ENCODE results near the gene ADORA1. TPM values are rescaled to one million over a fixed set of nuclear protein-coding genes. Genes with fewer than 3 reads are reported as not detected.

The ADORA1 gene
- total RNA-seq, 1 donor from 2014 or later = 7.3 TPM

GRCh38 chr1:203173011-203173555, 45.6 kb downstream of the ADORA1 start:
- DNase-seq (ENCODE audit: low spot score) = no peak

- no peak for DNase-seq (ENCODE audit: low spot score)
Measured at GRCh38 chr1:203173566-203173965, 46.0 kb downstream of the ADORA1 start.

- no peak for DNase-seq (ENCODE audit: low spot score)
Measured at GRCh38 chr1:203174324-203174985, 46.9 kb downstream of the ADORA1 start.

- no peak for DNase-seq (ENCODE audit: low spot score)
Measured at GRCh38 chr1:203175237-203175826, 47.8 kb downstream of the ADORA1 start, which contains the start of gene MYBPH. TSS of gene MYBPH (minus strand) at chr1:203175826. CDS start at chr1:203175755, 71 bp downstream.

GRCh38 chr1:203175827-203176241, 48.3 kb downstream of the ADORA1 start:
- no peak for DNase-seq (ENCODE audit: low spot score)

GRCh38 chr1:203176273-203177035, 48.9 kb downstream of the ADORA1 start:
- no peak for DNase-seq (ENCODE audit: low spot score)

- no peak for DNase-seq (ENCODE audit: low spot score)
Measured at GRCh38 chr1:203177036-203177405, 49.5 kb downstream of the ADORA1 start.

- no peak for DNase-seq (ENCODE audit: low spot score)
Measured at GRCh38 chr1:203177470-203178039, 50.0 kb downstream of the ADORA1 start.

- DNase-seq (ENCODE audit: low spot score) = no peak
Measured at GRCh38 chr1:203178083-203178482, 50.6 kb downstream of the ADORA1 start.

GRCh38 chr1:203178821-203179666, 51.5 kb downstream of the ADORA1 start:
- no peak for DNase-seq (ENCODE audit: low spot score)

GRCh38 chr1:203179667-203180005, 52.1 kb downstream of the ADORA1 start:
- no peak for DNase-seq (ENCODE audit: low spot score)

GRCh38 chr1:203180611-203181330, 53.2 kb downstream of the ADORA1 start:
- DNase-seq (ENCODE audit: low spot score) = no peak

- DNase-seq (ENCODE audit: low spot score) = no peak
Measured at GRCh38 chr1:203181586-203182386, 54.3 kb downstream of the ADORA1 start.

GRCh38 chr1:203182387-203182953, 54.9 kb downstream of the ADORA1 start:
- no peak for DNase-seq (ENCODE audit: low spot score)

GRCh38 chr1:203183828-203184227, 56.3 kb downstream of the ADORA1 start:
- no peak for DNase-seq (ENCODE audit: low spot score)

- DNase-seq (ENCODE audit: low spot score) = no peak
Measured at GRCh38 chr1:203184467-203184866, 56.9 kb downstream of the ADORA1 start.

- DNase-seq (ENCODE audit: low spot score) = no peak
Measured at GRCh38 chr1:203185061-203185461, 57.5 kb downstream of the ADORA1 start.

GRCh38 chr1:203185585-203185984, 58.1 kb downstream of the ADORA1 start:
- DNase-seq (ENCODE audit: low spot score) = no peak

GRCh38 chr1:203186091-203186445, 58.5 kb downstream of the ADORA1 start:
- no peak for DNase-seq (ENCODE audit: low spot score)

Data from mucosa of gallbladder (tissue), 1 donor.